Activated CD4-positive, alpha-beta memory T cell treated with anti-CD3 and anti-CD28 coated beads, Interleukin-2, amount 10 ng/mL, durations not matched to agents 7 days and 5 days (primary cell): ENCODE data around the gene C11orf86. TPM values are rescaled to one million over a fixed set of nuclear protein-coding genes. Genes with fewer than 3 reads are reported as not detected.

Experiments used
- CTCF ChIA-PET: fragments of 350-600 bp; sonication (Branson Sonifier 250); formaldehyde crosslinking; loops from one replicate; lab custom pipeline; 2021; ENCODE audit warnings: antibody characterized with exemption, inconsistent platforms; lab: Charles Lee
- POLR2A ChIA-PET: fragments of 350-600 bp; sonication (Branson Sonifier 250); formaldehyde crosslinking; loops from one replicate; lab custom pipeline; 2021; ENCODE audit warnings: antibody characterized with exemption; lab: Charles Lee
- DNase-seq: peaks from one replicate; pipeline ENCODE4 v3.0.0-alpha.2; 2020
- H3K27ac Mint-ChIP-seq: one replicate; pipeline ENCODE4 v1.8.0; 2021; ENCODE audit warnings: mild to moderate bottlenecking, mixed read lengths
- H3K27me3 Mint-ChIP-seq: one replicate; pipeline ENCODE4 v1.8.0; 2021; ENCODE audit warnings: mixed read lengths
- H3K36me3 Mint-ChIP-seq: one replicate; pipeline ENCODE4 v1.8.0; 2021; ENCODE audit warnings: low read depth, mixed read lengths
- H3K4me1 Mint-ChIP-seq: one replicate; pipeline ENCODE4 v1.8.0; 2021; ENCODE audit warnings: mixed read lengths
- H3K4me3 Mint-ChIP-seq: one replicate; pipeline ENCODE4 v1.8.0; 2021; ENCODE audit warnings: mild to moderate bottlenecking, mixed read lengths
- H3K9me3 Mint-ChIP-seq: one replicate; pipeline ENCODE4 v1.8.0; 2021; ENCODE audit warnings: mixed read lengths
- total RNA-seq, 2 experiments: library from RNA; stranded (reverse); gene quantifications; one replicate each; pipeline ENCODE4 v1.2.3, GENCODE V29; 2021

Gene C11orf86
- total RNA-seq, 2 experiments from 2014 or later: not detected

- DNase-seq: peak; percentile 32
- peak overlapping the region; percentile 54 for H3K27ac Mint-ChIP-seq
- H3K4me1 Mint-ChIP-seq: peaks cover 28% of the 10 kb centered on the region
- no peak overlapping the region for H3K4me3 Mint-ChIP-seq
- ChIA-PET CTCF (interaction anchor here (1.5 kb wide), 1 partner anchor 292 kb away, joined by 4 read pairs; no protein-coding TSS in a partner anchor), POLR2A (interaction anchor here (1.3 kb wide), 1 partner anchor 68 kb away, joined by 3 read pairs; no protein-coding TSS in a partner anchor)
- no peaks in the 10 kb centered on the region for H3K9me3 Mint-ChIP-seq
- H3K36me3 Mint-ChIP-seq: no peaks in the 10 kb centered on the region
- peaks cover 3% of the 10 kb centered on the region for H3K27me3 Mint-ChIP-seq
These were observed 4.2 kb upstream of the C11orf86 start for GRCh38 chr11:66970807-66971442.

- POLR2A ChIA-PET: interaction anchor here (1.3 kb wide), 1 partner anchor 69 kb away, joined by 3 read pairs; no protein-coding TSS in a partner anchor
- H3K9me3 Mint-ChIP-seq: no peaks in the 10 kb centered on the region
These were observed 3.6 kb upstream of the C11orf86 start for GRCh38 chr11:66971488-66971887.

GRCh38 chr11:66973956-66974580 is 1.0 kb upstream of the C11orf86 start:
- Mint-ChIP-seq H3K27me3 (peaks cover 1% of the 10 kb centered on the region), H3K27ac (no peak overlapping the region), H3K36me3 (no peaks in the 10 kb centered on the region), H3K4me1 (peaks cover 14% of the 10 kb centered on the region), H3K9me3 (peaks cover 2% of the 10 kb centered on the region), H3K4me3 (no peak overlapping the region)
- ChIA-PET CTCF (interaction anchor here (0.7 kb wide), 1 partner anchor 207 kb away, joined by 3 read pairs; no protein-coding TSS in a partner anchor), POLR2A (no interaction called here)
- no peak for DNase-seq

More at GRCh38 chr11:66971488-66971887, 3.6 kb upstream of the C11orf86 start:
- Mint-ChIP-seq H3K27ac (no peak overlapping the region), H3K27me3 (peaks cover 1% of the 10 kb centered on the region), H3K4me3 (no peak overlapping the region), H3K36me3 (no peaks in the 10 kb centered on the region), H3K4me1 (peaks cover 25% of the 10 kb centered on the region)
- CTCF ChIA-PET: interaction anchor here (1.5 kb wide), 1 partner anchor 293 kb away, joined by 4 read pairs; no protein-coding TSS in a partner anchor
- DNase-seq: no peak

- Mint-ChIP-seq H3K36me3 (no peaks in the 10 kb centered on the region), H3K4me3 (no peak overlapping the region), H3K9me3 (peaks cover 2% of the 10 kb centered on the region), H3K27ac (no peak overlapping the region), H3K27me3 (peaks cover 1% of the 10 kb centered on the region), H3K4me1 (peaks cover 8% of the 10 kb centered on the region)
- no peak for DNase-seq
- ChIA-PET CTCF (interaction anchor here (1.0 kb wide), 1 partner anchor 280 kb away, joined by 3 read pairs; no protein-coding TSS in a partner anchor), POLR2A (interaction anchor here (1.3 to 1.9 kb wide), 2 partner anchors 16 to 133 kb away, joined by 3 to 5 read pairs; no protein-coding TSS in a partner anchor)
These were observed 412 bp downstream of the C11orf86 start for GRCh38 chr11:66975405-66976027.

- POLR2A ChIA-PET: interaction anchor here (1.3 to 1.9 kb wide), 2 partner anchors 17 to 134 kb away, joined by 3 to 5 read pairs; no protein-coding TSS in a partner anchor
These were observed 944 bp downstream of the C11orf86 start for GRCh38 chr11:66976028-66976467.

GRCh38 chr11:66976925-66977324 is 1.8 kb downstream of the C11orf86 start:
- Mint-ChIP-seq H3K9me3 (peaks cover 2% of the 10 kb centered on the region), H3K36me3 (no peaks in the 10 kb centered on the region)

More at GRCh38 chr11:66976028-66976467, 944 bp downstream of the C11orf86 start:
- Mint-ChIP-seq H3K4me3 (no peak overlapping the region), H3K9me3 (peaks cover 2% of the 10 kb centered on the region), H3K4me1 (peaks cover 3% of the 10 kb centered on the region), H3K36me3 (no peaks in the 10 kb centered on the region), H3K27ac (no peak overlapping the region), H3K27me3 (peaks cover 1% of the 10 kb centered on the region)
- no peak for DNase-seq
- CTCF ChIA-PET: interaction anchor here (1.0 kb wide), 1 partner anchor 280 kb away, joined by 3 read pairs; no protein-coding TSS in a partner anchor

GRCh38 chr11:66978229-66978628 is 3.1 kb downstream of the C11orf86 start:
- no peak overlapping the region for H3K4me3 Mint-ChIP-seq
- no peak for DNase-seq
- POLR2A ChIA-PET: no interaction called here
- peaks cover 6% of the 10 kb centered on the region for H3K27me3 Mint-ChIP-seq
- H3K36me3 Mint-ChIP-seq: no peaks in the 10 kb centered on the region
- CTCF ChIA-PET: no interaction called here
- H3K27ac Mint-ChIP-seq: no peak overlapping the region
- H3K4me1 Mint-ChIP-seq: peaks cover 2% of the 10 kb centered on the region
- H3K9me3 Mint-ChIP-seq: peaks cover 2% of the 10 kb centered on the region

More at GRCh38 chr11:66976925-66977324, 1.8 kb downstream of the C11orf86 start:
- POLR2A ChIA-PET: interaction anchor here (1.3 to 1.9 kb wide), 2 partner anchors 18 to 134 kb away, joined by 3 to 5 read pairs; no protein-coding TSS in a partner anchor
- no peak overlapping the region for H3K27ac Mint-ChIP-seq
- H3K4me1 Mint-ChIP-seq: peaks cover under 1% of the 10 kb centered on the region
- H3K4me3 Mint-ChIP-seq: no peak overlapping the region
- CTCF ChIA-PET: no interaction called here
- no peak for DNase-seq
- H3K27me3 Mint-ChIP-seq: peaks cover 1% of the 10 kb centered on the region

- no peaks in the 10 kb centered on the region for H3K36me3 Mint-ChIP-seq
- ChIA-PET CTCF (no interaction called here), POLR2A (no interaction called here)
- DNase-seq: no peak
- H3K4me3 Mint-ChIP-seq: no peak overlapping the region
- H3K27me3 Mint-ChIP-seq: peaks cover 6% of the 10 kb centered on the region
- H3K9me3 Mint-ChIP-seq: peaks cover 2% of the 10 kb centered on the region
- no peak overlapping the region for H3K27ac Mint-ChIP-seq
- peaks cover 2% of the 10 kb centered on the region for H3K4me1 Mint-ChIP-seq
These were observed 3.6 kb downstream of the C11orf86 start for GRCh38 chr11:66978717-66979116.

- Mint-ChIP-seq H3K27me3 (peaks cover 6% of the 10 kb centered on the region), H3K9me3 (peaks cover 2% of the 10 kb centered on the region), H3K4me1 (peaks cover 2% of the 10 kb centered on the region), H3K4me3 (no peak overlapping the region), H3K36me3 (no peaks in the 10 kb centered on the region), H3K27ac (no peak overlapping the region)
- ChIA-PET POLR2A (no interaction called here), CTCF (no interaction called here)
- DNase-seq: no peak
These were observed 4.4 kb downstream of the C11orf86 start for GRCh38 chr11:66979336-66979980.

GRCh38 chr11:66981976-66982578 is 7.0 kb downstream of the C11orf86 start:
- DNase-seq: no peak
- peaks cover 2% of the 10 kb centered on the region for H3K9me3 Mint-ChIP-seq
- no peak overlapping the region for H3K4me3 Mint-ChIP-seq
- H3K4me1 Mint-ChIP-seq: peaks cover 2% of the 10 kb centered on the region
- no peak overlapping the region for H3K27ac Mint-ChIP-seq
- H3K27me3 Mint-ChIP-seq: peaks cover 6% of the 10 kb centered on the region
- ChIA-PET POLR2A (no interaction called here), CTCF (no interaction called here)
- no peaks in the 10 kb centered on the region for H3K36me3 Mint-ChIP-seq

GRCh38 chr11:66983275-66983924 is 8.3 kb downstream of the C11orf86 start:
- H3K27ac Mint-ChIP-seq: no peak overlapping the region
- H3K4me1 Mint-ChIP-seq: peaks cover 4% of the 10 kb centered on the region
- ChIA-PET POLR2A (no interaction called here), CTCF (no interaction called here)
- peaks cover 6% of the 10 kb centered on the region for H3K27me3 Mint-ChIP-seq
- H3K4me3 Mint-ChIP-seq: no peak overlapping the region
- H3K36me3 Mint-ChIP-seq: no peaks in the 10 kb centered on the region
- DNase-seq: no peak
- no peaks in the 10 kb centered on the region for H3K9me3 Mint-ChIP-seq
